Mesothelial cell of epicardium (in vitro differentiated cells): Measurements from ENCODE around the gene AHSG. TPM values are rescaled to one million over a fixed set of nuclear protein-coding genes. Genes with fewer than 3 reads are reported as not detected.

Experiments used
- DNase-seq, 2 experiments: peaks; one replicate each; pipeline ENCODE4 v3.0.0; 2021; ENCODE audit warnings: low spot score in 2 of 2; ENCODE audit not compliant: unreplicated experiment in 2 of 2
- H3K27ac Mint-ChIP-seq: 2 replicates; pipeline ENCODE4 v1.8.0; 2021; ENCODE audit warnings: mixed read lengths
- H3K27me3 Mint-ChIP-seq: 2 replicates; pipeline ENCODE4 v1.8.0; 2021; ENCODE audit warnings: low read depth, mixed read lengths
- H3K36me3 Mint-ChIP-seq: 2 replicates; pipeline ENCODE4 v1.8.0; 2021; ENCODE audit warnings: mixed read lengths
- H3K4me1 Mint-ChIP-seq: 2 replicates; pipeline ENCODE4 v1.8.0; 2021; ENCODE audit warnings: mixed read lengths
- H3K4me3 Mint-ChIP-seq: 2 replicates; pipeline ENCODE4 v1.8.0; 2021; ENCODE audit warnings: mild to moderate bottlenecking, moderate library complexity, mixed read lengths
- H3K9me3 Mint-ChIP-seq: 2 replicates; pipeline ENCODE4 v1.8.0; 2021; ENCODE audit warnings: mixed read lengths
- CTCF ChIP-seq: fragments of 200-600 bp; sonication (generic); IDR thresholded peaks from one replicate; pipeline ENCODE4 v1.5.0; 2021; ENCODE audit warnings: antibody characterized with exemption; ENCODE audit not compliant: unreplicated experiment
- total RNA-seq: library from RNA; stranded (reverse); gene quantifications from 3 replicates; pipeline ENCODE4 v1.2.1, GENCODE V29; 2021

AHSG gene
- total RNA-seq, 1 donor from 2014 or later, result not detected

- Mint-ChIP-seq H3K27ac (no peak overlapping the region), H3K4me3 (no peak overlapping the region), H3K27me3 (no peaks in the 10 kb centered on the region), H3K9me3 (no peaks in the 10 kb centered on the region), H3K4me1 (no peaks in the 10 kb centered on the region), H3K36me3 (peaks cover 14% of the 10 kb centered on the region)
- no peak for DNase-seq
- TF ChIP-seq CTCF, result peak; percentile 29
Measured at GRCh38 chr3:186589121-186589520, 23.7 kb upstream of the AHSG start.

- Mint-ChIP-seq H3K9me3 (no peaks in the 10 kb centered on the region), H3K4me3 (no peak overlapping the region), H3K27me3 (no peaks in the 10 kb centered on the region), H3K36me3 (peaks cover 6% of the 10 kb centered on the region), H3K27ac (no peak overlapping the region), H3K4me1 (no peaks in the 10 kb centered on the region)
- DNase-seq, result no peak
- no peak for TF ChIP-seq CTCF
Measured at GRCh38 chr3:186589856-186590579, 22.8 kb upstream of the AHSG start.

- Mint-ChIP-seq H3K27ac (no peak overlapping the region), H3K36me3 (peaks cover 3% of the 10 kb centered on the region), H3K27me3 (no peaks in the 10 kb centered on the region), H3K9me3 (no peaks in the 10 kb centered on the region), H3K4me1 (no peaks in the 10 kb centered on the region), H3K4me3 (no peak overlapping the region)
- DNase-seq, result no peak
- no peak for TF ChIP-seq CTCF
Measured at GRCh38 chr3:186590580-186591295, 22.1 kb upstream of the AHSG start.

GRCh38 chr3:186592682-186593081 lies 20.2 kb upstream of the AHSG start:
- H3K4me1 Mint-ChIP-seq, result peaks cover 5% of the 10 kb centered on the region
- DNase-seq, result no peak
- H3K27ac Mint-ChIP-seq, result no peak overlapping the region
- H3K9me3 Mint-ChIP-seq, result no peaks in the 10 kb centered on the region
- no peaks in the 10 kb centered on the region for H3K27me3 Mint-ChIP-seq
- H3K4me3 Mint-ChIP-seq, result no peak overlapping the region
- H3K36me3 Mint-ChIP-seq, result no peaks in the 10 kb centered on the region
- TF ChIP-seq CTCF, result no peak

- Mint-ChIP-seq H3K36me3 (no peaks in the 10 kb centered on the region), H3K4me3 (no peak overlapping the region), H3K9me3 (no peaks in the 10 kb centered on the region), H3K4me1 (peaks cover 8% of the 10 kb centered on the region), H3K27me3 (no peaks in the 10 kb centered on the region), H3K27ac (no peak overlapping the region)
- no peak for TF ChIP-seq CTCF
- DNase-seq, result no peak
Measured at GRCh38 chr3:186593862-186594261, 19.0 kb upstream of the AHSG start.
